Adrenal gland (tissue), 5 donors: ENCODE results near the gene APOLD1.

Source experiments
- CTCF ChIP-seq, 6 experiments: fragments of 450-650 bp in 4 of 6; fragments of 200-600 bp in 2 of 6; sonication (generic) in 1 of 6; IDR thresholded peaks; 1 replicate in 5 of 6; 2 replicates in 1 of 6; pipeline versions ENCODE4 v1.5.1 to v1.8.0; 2016 to 2021; ENCODE audit warnings: antibody characterized with exemption in 6 of 6, mild to moderate bottlenecking in 2 of 6, moderate library complexity in 1 of 6
- POLR2A ChIP-seq, 2 donors: fragments of 450-650 bp; IDR thresholded peaks; one replicate each; pipeline ENCODE4 v1.6.1; 2017; ENCODE audit warnings: antibody characterized with exemption in 2 of 2, mild to moderate bottlenecking in 2 of 2, moderate library complexity in 1 of 2
- donor health status: DM: no; HTN: no; CAD: no.

- TF ChIP-seq POLR2A (IDR thresholded peaks at IDR 0.05) (no peak), CTCF (IDR thresholded peaks at IDR 0.05) (no peak)
Observed at GRCh38 chr12:12792421-12792820, 7.0 kb downstream of the APOLD1 start.
